Measurements from ENCODE around the gene SLC25A45.

GRCh38 chr11:65379698-65380459 is 2.6 kb downstream of the SLC25A45 start:
- no peak for TF ChIP-seq CTCF (IDR thresholded peaks at IDR 0.05; ENCODE audit: low read length)
- TF ChIP-seq EZH2 (optimal IDR thresholded peaks at IDR 0.05; ENCODE audit: low read depth, low read length), result no peak

Data from MM.1S (cell line).